Psoas muscle (tissue), 8 donors: Measurements from ENCODE around the gene HSF4. TPM values are rescaled to one million over a fixed set of nuclear protein-coding genes. Genes with fewer than 3 reads are reported as not detected.

ENCODE experiments used
- ATAC-seq, 4 donors: fragments of 200-7000 bp; cut with Tn5 transposase; one replicate each; pipeline ENCODE4 v1.9.1; 2020; ENCODE audit warnings: moderate library complexity in 3 of 4, mild to moderate bottlenecking in 2 of 4
- DNase-seq, 2 donors: peaks; one replicate each; pipeline ENCODE4 v3.0.0-alpha.2; 2020
- H3K27ac ChIP-seq: fragments of 200-600 bp; one replicate; pipeline ENCODE4 v1.8.0; 2022
- H3K27me3 ChIP-seq, 3 donors: fragments of 200-600 bp in 1 of 3; one replicate each; pipeline versions ENCODE4 v1.6.1 to v1.8.0; 2013 to 2022; ENCODE audit warnings: low read length in 2 of 3, mild to moderate bottlenecking in 2 of 3, moderate library complexity in 1 of 3; ENCODE audit not compliant: insufficient read depth in 3 of 3
- H3K36me3 ChIP-seq, 2 donors: fragments of 200-600 bp in 1 of 2; one replicate each; pipeline versions ENCODE4 v1.6.1 to v1.8.0; 2013 to 2022; ENCODE audit warnings: low read depth in 1 of 2, mild to moderate bottlenecking in 1 of 2, moderate library complexity in 1 of 2; ENCODE audit not compliant: insufficient read depth in 1 of 2
- H3K4me1 ChIP-seq: fragments of 200-600 bp; one replicate; pipeline ENCODE4 v1.8.0; 2022
- H3K4me3 ChIP-seq: fragments of 200-600 bp; one replicate; pipeline ENCODE4 v1.8.0; 2022; ENCODE audit warnings: mild to moderate bottlenecking
- H3K9me3 ChIP-seq: fragments of 200-600 bp; one replicate; pipeline ENCODE4 v1.8.0; 2022
- WGBS, 3 donors: extraction: QIAGEN DNeasy Blood & Tissue Kit; methylation state at CpG; one replicate each; pipeline versions ENCODE4 v1.1.6 to v1.1.7; 2013; 5-methylcytosine and 5-hydroxymethylcytosine counted together
- intact Hi-C, 2 donors: fragments of 100-400 bp; cut with DNase I; formaldehyde crosslinking; loops; one replicate each; pipeline versions ENCODE4 v1.11.0 to v1.14.2; 2022
- polyA plus RNA-seq, 3 donors: library from polyadenylated mRNA; stranded (reverse); fragments of 200-250 nt; gene quantifications; one replicate each; pipeline ENCODE4 v1.2.3, GENCODE V29; 2013
- total RNA-seq, 4 donors: library from RNA; stranded (reverse); fragmentation: NEBNext Ultra II Directional in 2 of 4; extraction: Animal tissue kit (Norgen Biotek cat#: 25700) in 2 of 4; gene quantifications; one replicate each; pipeline versions ENCODE4 v1.2.1 to v1.2.4, GENCODE V29; 2021 to 2023
- TF ChIP-seq, protein P1 (sequence below): fragments of 200-600 bp; IDR thresholded peaks from one replicate; pipeline ENCODE4 v1.8.0; 2022; ENCODE audit warnings: antibody characterized with exemption
- donor health status: healthy with polysubstance abuse.
- donor health status: DM: no; HTN: no; CAD: no; lungs with moderate emphysema.
- donor health status: Bipolar disorder and iron deficiency.
- donor health status: healthy.
- donor health status: DM: yes; HTN: yes; CAD: no.
- donor health status: DM: no; HTN: no; CAD: no.
- donor health status: DM: no; HTN: no; CAD: no.
- donor health status: DM: yes; HTN: yes; CAD: no.

The HSF4 gene
- total and polyA plus RNA-seq, 7 donors: 15.1 to 97.3 (median 47.8) TPM

DNA sequence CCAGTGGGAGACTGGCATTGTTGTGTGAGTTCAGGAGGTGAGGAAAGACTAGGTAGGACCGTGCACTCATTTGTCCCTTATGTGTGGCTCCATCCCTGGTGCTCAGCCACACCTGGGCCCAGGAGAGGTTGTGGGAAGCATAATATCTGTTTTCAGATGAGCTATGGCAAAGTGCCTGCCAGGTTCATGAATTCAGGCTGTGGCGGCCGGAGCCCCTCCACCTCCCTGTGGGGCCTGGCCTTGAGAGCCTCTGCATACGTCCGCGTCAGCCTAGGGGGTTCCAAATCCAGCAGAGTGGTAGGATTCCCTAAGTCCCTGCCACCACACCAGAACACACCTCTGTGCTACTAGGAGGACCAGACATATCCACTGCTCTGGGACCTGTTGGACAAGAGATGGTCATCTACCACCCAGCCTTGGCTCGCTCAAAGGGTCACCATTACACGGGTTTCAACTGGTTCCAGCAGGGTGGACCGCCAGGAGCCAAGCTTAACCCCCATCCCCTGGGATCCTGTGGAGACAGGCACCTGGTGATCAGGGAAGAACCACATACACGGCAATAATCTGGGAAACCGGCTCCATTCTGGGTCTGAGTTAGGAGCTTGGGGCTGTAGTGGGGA is 15.8 kb upstream of the HSF4 start:
- 85 to 88% (median 85%) methylated on average over 11 of the region's 11 CpGs for WGBS, 3 donors
- no peak overlapping the region for H3K4me3 ChIP-seq
- H3K36me3 ChIP-seq: peaks cover 11 to 56% of the 10 kb centered on the region in 2 donors
- H3K27ac ChIP-seq: no peak overlapping the region
- intact Hi-C loops: no loop called here
- peaks cover 2% of the 10 kb centered on the region for H3K4me1 ChIP-seq
- DNase-seq (no peak), ATAC-seq (no peak)
- H3K9me3 ChIP-seq: no peaks in the 10 kb centered on the region
- TF ChIP-seq, protein P1, sequence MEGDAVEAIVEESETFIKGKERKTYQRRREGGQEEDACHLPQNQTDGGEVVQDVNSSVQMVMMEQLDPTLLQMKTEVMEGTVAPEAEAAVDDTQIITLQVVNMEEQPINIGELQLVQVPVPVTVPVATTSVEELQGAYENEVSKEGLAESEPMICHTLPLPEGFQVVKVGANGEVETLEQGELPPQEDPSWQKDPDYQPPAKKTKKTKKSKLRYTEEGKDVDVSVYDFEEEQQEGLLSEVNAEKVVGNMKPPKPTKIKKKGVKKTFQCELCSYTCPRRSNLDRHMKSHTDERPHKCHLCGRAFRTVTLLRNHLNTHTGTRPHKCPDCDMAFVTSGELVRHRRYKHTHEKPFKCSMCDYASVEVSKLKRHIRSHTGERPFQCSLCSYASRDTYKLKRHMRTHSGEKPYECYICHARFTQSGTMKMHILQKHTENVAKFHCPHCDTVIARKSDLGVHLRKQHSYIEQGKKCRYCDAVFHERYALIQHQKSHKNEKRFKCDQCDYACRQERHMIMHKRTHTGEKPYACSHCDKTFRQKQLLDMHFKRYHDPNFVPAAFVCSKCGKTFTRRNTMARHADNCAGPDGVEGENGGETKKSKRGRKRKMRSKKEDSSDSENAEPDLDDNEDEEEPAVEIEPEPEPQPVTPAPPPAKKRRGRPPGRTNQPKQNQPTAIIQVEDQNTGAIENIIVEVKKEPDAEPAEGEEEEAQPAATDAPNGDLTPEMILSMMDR: no peak
- peaks cover 0 to 17% (median 0%) of the 10 kb centered on the region in 3 donors for H3K27me3 ChIP-seq

DNA sequence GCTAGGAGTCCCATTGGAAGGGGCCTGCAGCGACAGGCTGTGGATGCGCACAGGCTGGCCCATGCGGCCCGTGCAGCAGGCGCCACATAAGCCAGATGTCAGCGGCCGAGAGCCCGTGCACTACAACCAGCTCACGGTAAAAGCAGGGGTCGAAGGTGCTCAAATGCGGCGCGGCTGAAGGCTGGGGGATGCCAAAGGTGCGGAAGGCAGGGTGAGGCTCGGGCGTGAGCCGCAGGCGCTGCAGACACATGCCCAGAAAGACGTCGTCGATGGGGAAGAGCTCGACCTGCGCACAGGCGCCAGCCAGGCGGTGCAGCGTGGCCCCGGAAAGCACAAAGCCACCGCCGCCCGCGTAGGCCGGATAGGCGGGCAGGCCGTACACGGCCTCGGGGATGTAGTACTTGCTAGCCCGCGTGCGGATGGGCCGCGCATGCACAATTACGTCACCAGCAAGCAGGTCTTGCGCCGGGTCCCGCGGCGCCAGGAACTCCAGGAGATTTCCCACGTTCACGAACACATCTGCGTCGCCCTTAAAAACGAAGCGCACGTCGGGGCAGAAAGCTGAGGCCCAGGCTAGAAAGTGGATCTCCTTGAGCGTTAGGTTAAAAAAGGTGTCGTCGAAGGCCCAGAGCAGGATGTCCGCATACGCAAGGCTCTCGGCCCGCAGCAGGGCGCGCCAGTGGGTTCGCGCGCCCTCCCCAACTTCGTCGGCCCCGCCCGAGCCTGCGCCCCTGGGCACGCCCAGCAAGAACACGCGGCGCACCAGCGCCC is 15.1 kb upstream of the HSF4 start:
- DNase-seq (no peak), ATAC-seq (no peak)
- Histone ChIP-seq H3K27me3 (peaks cover 0 to 17% (median 0%) of the 10 kb centered on the region in 3 donors), H3K4me3 (peak overlapping the region; percentile 68), H3K36me3 (peaks cover 9 to 49% of the 10 kb centered on the region in 2 donors), H3K27ac (no peak overlapping the region), H3K9me3 (no peaks in the 10 kb centered on the region), H3K4me1 (peaks cover 2% of the 10 kb centered on the region)
- intact Hi-C loops: no loop called here
- TF ChIP-seq, protein P1: no peak
- 63 to 68% (median 66%) methylated on average over 77 of the region's 77 CpGs for WGBS, 3 donors

DNA sequence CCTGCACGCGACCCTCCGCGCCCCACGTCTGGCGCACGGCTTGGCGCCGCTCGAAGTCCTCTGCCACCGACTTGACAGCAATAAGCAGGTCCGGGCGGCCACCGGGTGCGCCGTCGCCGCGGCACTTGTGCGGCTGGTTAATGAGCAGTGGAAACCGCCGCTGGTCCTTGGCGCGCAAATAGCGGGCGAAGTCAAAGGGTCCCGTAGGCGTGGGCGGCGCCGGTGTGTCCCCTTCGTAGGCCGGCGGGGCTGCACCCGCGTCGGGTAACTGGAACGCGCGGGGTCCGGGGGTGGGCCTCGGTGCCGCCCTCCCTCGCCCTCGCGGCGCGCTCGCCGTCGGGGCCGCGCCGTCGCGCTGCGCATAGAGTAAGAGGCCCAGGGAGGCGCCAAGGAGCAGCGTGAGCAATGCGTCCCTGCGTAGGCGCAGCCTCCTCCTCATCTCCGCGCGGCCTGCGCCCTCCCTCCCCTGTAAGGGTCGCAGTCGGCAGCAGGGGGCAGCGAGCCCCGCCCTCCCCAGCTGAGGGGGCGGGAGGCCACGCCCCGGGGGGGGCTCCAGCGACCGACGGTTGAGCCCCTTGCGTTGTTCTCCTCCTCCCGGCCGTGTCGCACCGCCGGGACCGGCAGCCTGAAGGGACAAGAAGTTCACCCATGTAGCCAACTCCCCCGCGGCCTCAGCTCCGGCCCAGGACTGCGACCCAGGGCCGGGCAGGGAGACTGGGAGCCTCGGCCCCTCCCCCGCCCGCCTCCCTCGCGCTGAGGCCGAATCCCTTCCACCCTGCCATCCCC is 14.3 kb upstream of the HSF4 start:
- intact Hi-C loops: no loop called here
- ATAC-seq (peak; percentile 16 to 58 (median 52)), DNase-seq (peak; percentile 59 to 71)
- H3K9me3 ChIP-seq: no peaks in the 10 kb centered on the region
- peak overlapping the region; percentile 42 for H3K27ac ChIP-seq
- WGBS, 3 donors: 5 to 10% (median 10%) methylated on average over 47 to 94 of the region's 94 CpGs
- H3K4me1 ChIP-seq: peaks cover 2% of the 10 kb centered on the region
- peak overlapping the region; percentile 68 for H3K4me3 ChIP-seq
- TF ChIP-seq, protein P1: no peak
- H3K27me3 ChIP-seq: peaks cover 0 to 17% (median 0%) of the 10 kb centered on the region in 3 donors
- peaks cover 9 to 41% of the 10 kb centered on the region in 2 donors for H3K36me3 ChIP-seq

DNA sequence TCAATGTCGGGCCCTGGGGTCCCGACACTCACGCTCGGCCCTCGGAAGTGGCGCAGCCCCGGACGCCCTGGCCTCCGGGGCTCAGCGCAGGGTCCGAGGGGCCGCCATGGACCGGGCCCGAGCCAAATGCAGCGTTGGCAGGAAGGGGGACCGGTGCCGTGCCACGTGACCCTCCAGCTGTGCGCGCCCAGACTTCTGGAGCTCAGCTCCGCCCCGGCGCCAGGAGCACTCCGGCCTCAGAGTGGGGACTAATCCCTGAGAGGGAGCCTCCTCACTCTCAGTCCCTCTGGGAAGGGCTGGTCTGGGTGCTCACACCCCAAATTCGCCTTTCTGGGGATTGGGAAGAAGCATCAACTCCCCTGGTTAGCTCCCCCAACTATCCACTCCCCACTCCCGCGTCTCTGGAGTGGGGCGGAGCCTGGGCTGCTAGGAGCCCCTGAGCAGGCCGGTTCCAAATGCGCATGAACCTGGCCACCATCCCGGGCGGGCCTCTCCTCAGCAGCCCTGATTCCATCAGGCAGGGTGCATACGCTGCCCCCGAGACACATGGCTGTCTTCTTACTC is 13.6 kb upstream of the HSF4 start, which contains the start of gene B3GNT9:
TSS of gene B3GNT9 (minus strand) at position 166 of the 564 bp plus-strand sequence. CDS start 513 bp downstream, outside the sequence.
- DNase-seq (peak; percentile 78), ATAC-seq (peak; percentile 36 to 70 (median 60))
- Histone ChIP-seq H3K4me1 (peaks cover 6% of the 10 kb centered on the region), H3K27me3 (peaks cover 0 to 17% (median 0%) of the 10 kb centered on the region in 3 donors), H3K9me3 (no peaks in the 10 kb centered on the region), H3K27ac (peak within 1 kb of the TSS; percentile 42), H3K4me3 (peak within 1 kb of the TSS; percentile 68), H3K36me3 (peaks cover 9 to 35% of the 10 kb centered on the region in 2 donors)
- WGBS, 3 donors: 1 to 2% (median 1%) methylated on average over 30 to 34 of the region's 34 CpGs
- TF ChIP-seq, protein P1: no peak
- intact Hi-C loops: no loop called here
